Choroid plexus epithelial cell (primary cell): Measurements from ENCODE around the gene MAD2L1.
A peak's percentile ranks its signal among the peaks of the same experiment; 100 is the strongest.

Experiments
- DNase-seq: peaks from one replicate; pipeline ENCODE4 v3.0.0-alpha.2; 2010; ENCODE audit warnings: low read depth
- H3K4me3 ChIP-seq: 2 replicates; pipeline ENCODE4 v1.5.1; 2011; ENCODE audit warnings: low read depth, mild to moderate bottlenecking, control low read depth, low read length, moderate library complexity
- CTCF ChIP-seq: conservative IDR thresholded peaks from 2 replicates; pipeline ENCODE4 v1.5.1; 2011; ENCODE audit warnings: low read depth, mild to moderate bottlenecking, control low read depth, inconsistent platforms, low read length, moderate library complexity

The MAD2L1 gene

GRCh38 chr4:120051253-120051652, 15.4 kb downstream of the MAD2L1 start:
- DNase-seq: no peak
- TF ChIP-seq CTCF: no peak
- H3K4me3 ChIP-seq: no peak overlapping the region

- TF ChIP-seq CTCF: peak; percentile 95
- peak; percentile 92 for DNase-seq
- peak overlapping the region; percentile 58 for H3K4me3 ChIP-seq
Measured at GRCh38 chr4:120049732-120050494, 16.7 kb downstream of the MAD2L1 start.

DNA sequence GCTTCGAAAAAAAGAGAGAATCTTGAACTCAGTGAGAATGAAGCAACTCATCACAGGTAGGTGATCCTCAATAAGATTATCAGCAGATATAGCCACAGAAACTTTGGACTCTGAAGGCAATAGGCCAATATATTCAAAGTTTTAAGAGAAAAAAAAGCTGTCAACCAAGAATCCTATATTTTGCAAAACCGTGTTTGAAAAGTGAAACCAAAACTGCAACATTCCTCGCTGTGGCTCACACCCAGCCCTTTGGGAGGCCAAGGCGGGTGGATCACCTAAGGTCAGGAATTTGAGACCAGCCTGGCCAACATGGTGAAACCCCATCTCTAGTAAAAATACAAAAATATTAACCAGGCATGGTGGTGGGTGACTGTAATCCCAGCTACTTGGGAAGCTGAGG, 22.8 kb downstream of the MAD2L1 start:
- no peak overlapping the region for H3K4me3 ChIP-seq
- DNase-seq: peak; percentile 11
- TF ChIP-seq CTCF: no peak

DNA sequence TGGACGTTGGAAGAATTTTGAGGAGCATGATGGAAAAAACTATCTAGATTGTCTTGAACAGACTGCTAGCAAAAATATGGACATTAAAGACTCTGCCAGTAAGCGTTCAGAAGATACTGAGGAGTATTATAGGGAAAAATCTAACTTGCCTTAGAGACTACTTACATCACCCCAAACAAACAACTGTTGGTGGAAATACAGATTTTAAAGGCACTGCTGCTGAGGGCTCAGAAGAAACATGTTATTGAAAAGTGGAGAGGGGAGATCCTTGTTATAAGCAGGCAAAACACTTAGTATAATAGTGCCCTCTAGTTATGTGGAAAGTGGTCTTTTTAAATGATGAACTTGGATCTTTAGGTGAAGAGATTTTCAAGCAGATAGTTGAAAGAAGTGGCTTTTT, 29.2 kb downstream of the MAD2L1 start:
- no peak for TF ChIP-seq CTCF

GRCh38 chr4:120034913-120035312, 31.7 kb downstream of the MAD2L1 start:
- TF ChIP-seq CTCF: no peak
- DNase-seq: peak; percentile 33
- H3K4me3 ChIP-seq: no peak overlapping the region

More for the DNA sequence above, 29.2 kb downstream of the MAD2L1 start:
- H3K4me3 ChIP-seq: no peak overlapping the region
- no peak for DNase-seq

- no peak overlapping the region for H3K4me3 ChIP-seq
- TF ChIP-seq CTCF: no peak
Measured at GRCh38 chr4:120026853-120027252, 39.8 kb downstream of the MAD2L1 start.

GRCh38 chr4:120025516-120025915, 41.1 kb downstream of the MAD2L1 start:
- H3K4me3 ChIP-seq: no peak overlapping the region
- peak; percentile 85 for DNase-seq
- peak; percentile 17 for TF ChIP-seq CTCF

More at GRCh38 chr4:120026853-120027252, 39.8 kb downstream of the MAD2L1 start:
- DNase-seq: no peak
